ENCODE measurements around the gene ABCC11. TPM values are rescaled to one million over a fixed set of nuclear protein-coding genes. Genes with fewer than 3 reads are reported as not detected.

ABCC11 gene
- total RNA-seq, 4 donors from 2014 or later = 0.09 to 0.57 (median 0.19) TPM; not detected in 1

DNA sequence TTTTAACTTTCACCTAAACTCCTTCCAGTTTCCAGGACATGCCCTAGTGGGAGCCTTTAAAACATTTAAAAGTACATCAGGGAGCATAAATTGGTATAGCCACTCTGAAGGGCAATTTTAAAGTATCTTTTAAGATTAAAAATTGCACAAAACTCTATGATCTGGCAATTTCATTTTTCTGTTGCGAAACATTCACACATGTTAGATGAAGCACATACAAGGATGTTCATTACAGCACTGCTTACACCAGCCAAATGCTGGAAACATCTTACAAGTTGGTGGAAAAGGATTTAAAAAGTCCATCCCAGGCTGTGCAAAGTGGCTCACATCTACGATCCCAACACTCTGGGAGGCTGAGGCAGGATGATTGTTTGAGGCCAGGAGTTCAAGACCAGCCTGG is 29.6 kb downstream of the ABCC11 start:
- TF ChIP-seq CTCF (IDR thresholded peaks at IDR 0.05) (no peak), POLR2A (IDR thresholded peaks at IDR 0.05) (no peak)
- intact Hi-C loops (cut with DNase I) = no loop called here
- DNase-seq = no peak
- Histone ChIP-seq H3K36me3 (no peaks in the 10 kb centered on the region), H3K4me1 (no peaks in the 10 kb centered on the region), H3K27me3 (no peaks in the 10 kb centered on the region), H3K9me3 (no peaks in the 10 kb centered on the region), H3K27ac (no peak overlapping the region), H3K4me3 (no peak overlapping the region)
- 76 to 100% methylated on average over 2 of the region's 2 CpGs for WGBS, 2 donors

DNA sequence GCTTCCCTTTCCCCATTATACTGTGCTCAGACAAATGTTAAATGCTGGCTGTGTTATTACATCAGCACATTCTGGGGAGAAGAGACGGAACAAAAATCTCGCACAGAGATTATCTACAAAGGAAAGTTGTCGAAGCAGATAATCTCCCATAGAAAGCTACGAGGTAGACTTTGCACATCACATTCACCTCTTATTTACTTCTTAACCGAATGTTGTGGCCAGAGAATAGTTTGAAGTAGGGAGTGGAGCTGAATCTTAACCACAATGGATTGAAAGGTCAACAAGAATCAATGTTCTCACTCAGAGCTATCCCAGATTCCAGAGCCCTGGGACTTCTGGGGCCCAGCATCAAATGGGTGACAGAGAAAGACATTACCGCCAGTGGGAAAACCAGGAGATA is 31.6 kb downstream of the ABCC11 start:
- WGBS, 2 donors = 84 to 85% methylated on average over 6 of the region's 6 CpGs
- no peaks in the 10 kb centered on the region for H3K27me3 ChIP-seq
- intact Hi-C loops (cut with DNase I) = no loop called here
- no peak overlapping the region for H3K4me3 ChIP-seq
- H3K9me3 ChIP-seq = no peaks in the 10 kb centered on the region
- no peak overlapping the region for H3K27ac ChIP-seq
- TF ChIP-seq CTCF (IDR thresholded peaks at IDR 0.05) = no peak
- TF ChIP-seq POLR2A (IDR thresholded peaks at IDR 0.05) = no peak
- no peaks in the 10 kb centered on the region for H3K36me3 ChIP-seq
- no peak for DNase-seq
- H3K4me1 ChIP-seq = no peaks in the 10 kb centered on the region

- TF ChIP-seq POLR2A (IDR thresholded peaks at IDR 0.05) (no peak), CTCF (IDR thresholded peaks at IDR 0.05) (no peak)
- Histone ChIP-seq H3K4me1 (no peaks in the 10 kb centered on the region), H3K27me3 (no peaks in the 10 kb centered on the region), H3K36me3 (no peaks in the 10 kb centered on the region), H3K27ac (no peak overlapping the region), H3K4me3 (no peak overlapping the region), H3K9me3 (no peaks in the 10 kb centered on the region)
- no peak for DNase-seq
- 89 to 100% methylated on average over 1 of the region's 3 CpGs for WGBS, 2 donors
- intact Hi-C loops (cut with DNase I) = no loop called here
Observed at GRCh38 chr16:48212033-48212432, 35.3 kb downstream of the ABCC11 start.

DNA sequence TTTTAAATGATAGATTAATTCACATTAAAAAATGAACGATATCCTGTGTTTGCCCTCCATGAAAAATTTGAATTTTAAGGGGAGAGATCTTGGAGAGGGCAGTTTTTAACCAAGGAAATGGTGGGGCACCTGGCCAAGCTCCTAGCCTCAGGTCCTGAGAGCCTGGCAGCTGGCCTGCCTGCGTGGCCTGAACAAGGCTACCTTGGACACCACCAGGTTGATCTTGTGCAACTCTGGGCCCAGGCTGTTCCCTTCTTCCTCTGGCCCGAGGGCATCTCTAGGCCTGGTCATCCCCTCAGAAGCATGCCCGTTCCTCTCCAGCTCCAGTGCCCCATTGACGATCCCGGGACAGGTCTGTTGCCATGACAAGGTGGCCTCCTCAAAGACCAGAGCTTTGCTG is 36.6 kb downstream of the ABCC11 start:
- H3K9me3 ChIP-seq = no peaks in the 10 kb centered on the region
- H3K4me3 ChIP-seq = no peak overlapping the region
- H3K27ac ChIP-seq = no peak overlapping the region
- DNase-seq = no peak
- H3K36me3 ChIP-seq = no peaks in the 10 kb centered on the region
- 54 to 69% methylated on average over 3 to 4 of the region's 6 CpGs for WGBS, 2 donors
- no peaks in the 10 kb centered on the region for H3K27me3 ChIP-seq
- no peaks in the 10 kb centered on the region for H3K4me1 ChIP-seq
- TF ChIP-seq CTCF (IDR thresholded peaks at IDR 0.05) = no peak
- TF ChIP-seq POLR2A (IDR thresholded peaks at IDR 0.05) = no peak
- intact Hi-C loops (cut with DNase I) = no loop called here

GRCh38 chr16:48206594-48207242 is 40.6 kb downstream of the ABCC11 start:
- WGBS, 2 donors = 54 to 61% methylated on average over 8 of the region's 8 CpGs
- Histone ChIP-seq H3K4me3 (no peak overlapping the region), H3K9me3 (no peaks in the 10 kb centered on the region), H3K27ac (no peak overlapping the region), H3K27me3 (peaks cover 0 to 4% (median 0%) of the 10 kb centered on the region in 4 donors), H3K36me3 (no peaks in the 10 kb centered on the region), H3K4me1 (no peaks in the 10 kb centered on the region)
- TF ChIP-seq POLR2A (IDR thresholded peaks at IDR 0.05) (no peak), CTCF (IDR thresholded peaks at IDR 0.05) (no peak)
- DNase-seq = no peak
- intact Hi-C loops (cut with DNase I) = no loop called here
